Suppressor macrophage treated with lipopolysaccharide for 4 hours (primary cell): Measurements from ENCODE around the gene TAF11L14.
A peak's percentile ranks its signal among the peaks of the same experiment; 100 is the strongest.
"Not testable (repeated sequence)": the region's sequence is repeated elsewhere in the genome, so short reads cannot be mapped to it uniquely, and the experiment has no call there.

Source experiments
- DNase-seq: peaks from one replicate; pipeline ENCODE4 v3.0.0-alpha.2; 2020

The TAF11L14 gene

DNA sequence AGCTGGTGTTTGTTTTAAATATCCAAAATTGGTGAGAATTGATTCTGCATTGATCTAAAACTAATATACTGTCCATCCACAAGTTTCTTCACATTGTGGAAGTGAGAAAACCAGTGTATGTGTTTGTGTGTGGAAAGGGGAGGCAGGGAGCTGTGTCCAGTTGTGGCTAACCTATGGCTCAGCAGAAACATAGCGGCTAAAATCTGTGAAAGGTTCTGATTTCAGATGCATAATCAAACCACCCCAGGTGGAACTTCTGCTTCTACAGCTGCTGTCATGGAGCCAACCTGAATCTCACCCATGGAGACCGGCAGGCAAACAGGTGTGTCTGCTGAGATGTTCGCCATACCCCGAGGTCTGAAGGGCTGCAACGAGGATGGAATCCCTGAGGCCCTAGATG, at the start of gene TAF11L14:
Gene TAF11L14 (plus strand): TSS at position 301 of the 400 bp plus-strand sequence.
- no peak for DNase-seq

DNA sequence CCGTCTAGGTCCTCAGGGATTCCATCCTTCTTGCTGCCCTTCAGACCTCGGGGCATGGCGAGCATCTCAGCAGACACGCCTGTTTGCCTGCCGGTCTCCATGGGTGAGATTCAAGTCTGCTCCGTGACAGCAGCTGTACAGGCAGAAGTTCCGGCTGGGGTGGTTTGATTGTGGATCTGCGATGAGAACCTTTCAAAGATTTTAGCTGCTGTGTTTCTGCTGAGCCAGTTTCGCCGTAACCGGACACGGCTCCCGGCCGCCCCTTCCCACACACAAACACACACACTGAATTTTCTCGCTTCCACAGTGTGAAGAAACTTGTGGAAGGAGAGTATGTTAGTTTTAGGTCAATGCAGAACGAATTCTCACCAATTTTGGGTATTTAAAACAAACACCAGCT, 48.6 kb upstream of the TAF11L14 start, which contains the start of gene TAF11L7:
Gene TAF11L7 (minus strand): TSS at position 101 of the 400 bp plus-strand sequence.
- DNase-seq, result not testable (repeated sequence)

DNA sequence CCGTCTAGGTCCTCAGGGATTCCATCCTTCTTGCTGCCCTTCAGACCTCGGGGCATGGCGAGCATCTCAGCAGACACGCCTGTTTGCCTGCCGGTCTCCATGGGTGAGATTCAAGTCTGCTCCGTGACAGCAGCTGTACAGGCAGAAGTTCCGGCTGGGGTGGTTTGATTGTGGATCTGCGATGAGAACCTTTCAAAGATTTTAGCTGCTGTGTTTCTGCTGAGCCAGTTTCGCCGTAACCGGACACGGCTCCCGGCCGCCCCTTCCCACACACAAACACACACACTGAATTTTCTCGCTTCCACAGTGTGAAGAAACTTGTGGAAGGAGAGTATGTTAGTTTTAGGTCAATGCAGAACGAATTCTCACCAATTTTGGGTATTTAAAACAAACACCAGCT, 43.4 kb upstream of the TAF11L14 start, which contains the start of gene TAF11L8:
Gene TAF11L8 (minus strand): TSS at position 101 of the 400 bp plus-strand sequence.
- DNase-seq, result not testable (repeated sequence)

DNA sequence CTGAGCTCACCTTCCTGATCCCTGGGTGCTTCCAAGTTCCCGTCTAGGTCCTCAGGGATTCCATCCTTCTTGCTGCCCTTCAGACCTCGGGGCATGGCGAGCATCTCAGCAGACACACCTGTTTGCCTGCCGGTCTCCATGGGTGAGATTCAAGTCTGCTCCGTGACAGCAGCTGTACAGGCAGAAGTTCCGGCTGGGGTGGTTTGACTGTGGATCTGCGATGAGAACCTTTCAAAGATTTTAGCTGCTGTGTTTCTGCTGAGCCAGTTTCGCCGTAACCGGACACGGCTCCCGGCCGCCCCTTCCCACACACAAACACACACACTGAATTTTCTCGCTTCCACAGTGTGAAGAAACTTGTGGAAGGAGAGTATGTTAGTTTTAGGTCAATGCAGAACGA, 40.0 kb upstream of the TAF11L14 start, which contains the start of gene TAF11L9:
Gene TAF11L9 (minus strand): TSS at position 140 of the 400 bp plus-strand sequence.
- DNase-seq, result not testable (repeated sequence)

DNA sequence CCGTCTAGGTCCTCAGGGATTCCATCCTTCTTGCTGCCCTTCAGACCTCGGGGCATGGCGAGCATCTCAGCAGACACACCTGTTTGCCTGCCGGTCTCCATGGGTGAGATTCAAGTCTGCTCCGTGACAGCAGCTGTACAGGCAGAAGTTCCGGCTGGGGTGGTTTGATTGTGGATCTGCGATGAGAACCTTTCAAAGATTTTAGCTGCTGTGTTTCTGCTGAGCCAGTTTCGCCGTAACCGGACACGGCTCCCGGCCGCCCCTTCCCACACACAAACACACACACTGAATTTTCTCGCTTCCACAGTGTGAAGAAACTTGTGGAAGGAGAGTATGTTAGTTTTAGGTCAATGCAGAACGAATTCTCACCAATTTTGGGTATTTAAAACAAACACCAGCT, 36.5 kb upstream of the TAF11L14 start, which contains the start of gene TAF11L10:
Gene TAF11L10 (minus strand): TSS at position 101 of the 400 bp plus-strand sequence.
- DNase-seq, result not testable (repeated sequence)

DNA sequence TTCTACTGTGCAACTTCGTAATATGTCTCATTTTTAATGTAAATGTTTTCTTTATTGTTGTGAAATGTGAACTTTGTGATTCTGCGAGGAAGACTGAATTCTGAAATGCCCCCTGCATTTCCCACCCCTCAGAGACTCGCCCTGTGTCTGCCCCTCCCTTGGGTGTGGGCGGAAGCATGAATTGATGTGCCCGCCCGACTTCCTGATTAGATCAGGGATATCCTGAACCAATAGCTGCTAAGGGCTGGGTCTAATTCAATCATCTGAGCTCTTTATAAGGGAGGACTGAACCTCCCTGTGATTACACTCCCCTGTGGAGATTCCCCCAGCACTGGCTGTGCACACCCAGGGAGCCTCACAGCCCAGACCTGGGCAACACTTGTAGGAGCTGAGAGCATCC, 30.4 kb upstream of the TAF11L14 start, which contains the start of gene TAF11L11:
Gene TAF11L11 (plus strand): TSS at position 304 of the 400 bp plus-strand sequence.
- not testable (repeated sequence) for DNase-seq

DNA sequence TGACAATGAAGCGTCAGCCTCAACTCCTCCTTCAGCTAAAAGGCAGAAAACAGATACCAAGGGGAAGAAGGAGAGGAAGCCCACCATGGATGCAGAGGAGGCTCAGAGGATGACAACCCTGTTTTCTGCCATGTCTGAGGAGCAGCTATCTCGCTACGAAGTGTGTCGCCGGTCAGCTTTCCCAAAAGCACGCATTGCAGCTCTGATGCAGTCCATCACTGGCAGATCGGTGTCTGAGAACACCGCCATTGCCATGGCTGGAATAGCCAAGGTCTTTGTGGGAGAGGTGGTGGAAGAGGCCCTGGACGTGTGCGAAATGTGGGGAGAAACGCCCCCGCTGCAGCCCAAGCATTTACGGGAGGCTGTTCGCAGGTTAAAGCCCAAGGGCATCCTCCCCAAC, 29.3 kb upstream of the TAF11L14 start:
- no peak for DNase-seq

DNA sequence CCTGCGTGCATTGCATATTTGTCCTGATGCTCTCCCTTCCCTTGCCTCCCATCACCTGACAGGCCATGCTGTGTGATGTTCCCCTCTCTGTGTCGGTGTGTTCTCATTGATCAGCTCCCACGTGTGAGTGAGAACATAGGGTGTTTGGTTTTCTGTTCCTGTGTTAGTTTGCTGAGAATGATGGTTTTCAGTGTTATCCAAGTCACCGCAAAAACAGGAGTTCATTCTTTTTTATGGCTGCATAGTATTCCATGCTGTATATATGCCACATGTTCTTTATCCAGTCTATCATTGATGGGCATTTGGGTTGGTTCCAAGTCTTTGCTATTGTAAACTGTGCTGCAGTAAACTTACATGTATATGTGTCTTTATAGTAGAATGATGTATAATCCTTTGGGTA, 26.8 kb upstream of the TAF11L14 start:
- DNase-seq, result not testable (repeated sequence)

DNA sequence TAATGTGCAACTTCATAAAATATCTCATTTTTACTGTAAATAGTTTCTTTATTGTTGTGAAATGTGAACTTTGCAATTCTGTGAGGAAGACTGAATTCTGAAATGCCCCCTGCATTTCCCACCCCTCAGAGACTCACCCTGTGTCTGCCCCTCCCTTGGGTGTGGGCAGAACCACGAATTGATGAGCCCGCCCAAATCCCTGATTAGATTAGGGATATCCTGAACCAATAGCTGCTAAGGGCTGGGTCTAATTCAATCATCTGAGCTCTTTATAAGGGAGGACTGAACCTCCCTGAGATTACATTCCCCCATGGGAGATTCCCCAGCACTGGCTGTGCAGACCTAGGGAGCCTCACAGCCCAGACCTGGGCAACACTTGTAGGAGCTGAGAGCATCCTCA, 24.2 kb upstream of the TAF11L14 start, which contains the start of gene TAF11L12:
Gene TAF11L12 (plus strand): TSS at position 301 of the 400 bp plus-strand sequence.
- not testable (repeated sequence) for DNase-seq

DNA sequence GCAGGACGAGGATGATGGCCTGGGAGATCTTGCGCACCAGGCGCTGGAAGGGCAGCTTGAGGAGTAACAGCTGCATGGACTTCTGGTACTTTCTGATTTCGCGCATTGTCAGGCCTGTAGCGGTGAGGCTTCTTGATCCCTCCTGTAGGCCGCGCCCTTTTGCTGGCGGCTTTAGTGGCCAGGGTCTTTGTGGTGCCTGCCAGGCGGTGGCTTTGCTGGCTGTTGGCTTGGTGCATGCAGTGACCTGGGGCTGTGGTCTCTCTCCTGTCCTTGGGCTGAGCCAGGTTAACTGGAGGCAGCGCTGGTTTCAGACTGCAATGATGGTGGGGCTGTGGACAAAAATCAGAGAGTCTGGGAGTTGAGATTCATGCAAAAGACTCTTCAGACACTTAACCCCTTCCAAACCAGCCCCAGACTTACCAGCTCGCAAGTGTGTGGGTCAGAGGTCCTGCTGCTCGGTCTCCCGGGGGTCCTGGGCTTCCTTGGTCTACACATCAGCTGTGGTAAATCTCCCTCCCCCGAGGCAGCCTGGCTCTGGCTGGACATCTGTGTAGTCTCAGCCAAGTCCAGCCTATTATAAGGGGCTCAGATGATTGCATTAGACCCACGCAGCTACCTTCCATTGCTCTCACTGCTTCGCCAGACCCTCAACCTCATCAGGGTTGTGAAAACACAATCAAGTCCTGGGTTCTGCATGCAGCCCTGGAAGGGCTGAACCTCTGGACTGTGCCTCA, 19.2 kb upstream of the TAF11L14 start:
- DNase-seq, result no peak

DNA sequence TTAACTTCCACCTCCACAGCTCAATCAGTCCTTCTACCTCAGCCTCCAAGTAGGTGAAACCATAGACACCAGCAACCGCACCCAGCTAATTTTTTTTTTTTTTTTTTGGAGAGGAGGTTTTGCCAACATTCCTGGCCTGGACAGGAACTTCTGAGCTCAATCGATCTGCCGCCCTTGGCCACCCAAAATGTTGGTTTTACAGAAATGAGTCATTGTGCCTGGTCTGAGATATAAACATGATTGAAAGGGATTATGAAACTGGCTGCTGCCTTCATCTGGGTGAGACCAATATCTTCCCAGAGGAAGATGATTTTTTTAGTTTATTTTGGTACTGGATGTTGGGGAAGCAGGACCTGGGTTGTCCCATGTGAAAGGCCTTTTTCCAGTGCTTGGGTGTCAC, 14.9 kb upstream of the TAF11L14 start:
- DNase-seq, result no peak

DNA sequence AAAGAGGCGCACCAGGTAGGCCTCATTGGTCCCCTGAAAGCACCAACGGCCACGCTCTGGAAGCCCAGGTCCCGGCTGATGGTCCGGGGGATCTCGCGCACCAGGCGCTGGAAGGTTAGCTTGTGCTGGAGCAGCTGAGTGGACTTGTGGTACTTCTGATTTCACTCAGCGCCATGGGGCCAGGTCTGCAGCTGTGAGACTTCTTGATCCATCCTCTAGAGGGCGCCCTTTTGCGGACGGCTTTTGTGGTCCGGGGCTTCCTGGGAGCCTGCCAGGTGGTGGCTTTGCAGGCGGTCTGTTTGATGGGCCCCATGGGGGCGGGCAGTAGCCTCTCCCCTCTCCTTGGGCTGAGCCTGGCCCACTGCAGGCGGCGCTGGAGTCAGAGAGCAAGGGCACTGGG, 13.6 kb upstream of the TAF11L14 start:
- DNase-seq, result no peak

DNA sequence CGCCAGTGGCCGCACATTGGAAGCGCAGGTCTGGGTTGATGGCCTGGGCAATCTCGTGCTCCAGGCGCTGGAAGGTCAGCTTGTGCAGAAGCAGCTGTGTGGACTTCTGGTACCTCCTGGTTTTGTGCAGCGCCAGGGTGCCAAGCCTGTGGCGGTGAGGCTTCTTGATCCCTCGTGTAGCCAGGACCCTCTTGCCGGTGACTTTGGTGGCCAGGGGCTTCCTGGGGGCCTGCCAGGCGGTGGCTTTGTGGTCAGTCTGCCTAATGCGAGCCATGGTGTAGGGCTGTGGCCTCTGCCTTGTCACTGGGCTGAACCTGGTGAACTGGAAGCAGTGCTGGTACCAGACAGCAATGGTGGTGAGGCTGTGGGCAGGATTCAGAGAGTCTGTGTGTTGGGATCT, 8.6 kb upstream of the TAF11L14 start:
- DNase-seq, result no peak

DNA sequence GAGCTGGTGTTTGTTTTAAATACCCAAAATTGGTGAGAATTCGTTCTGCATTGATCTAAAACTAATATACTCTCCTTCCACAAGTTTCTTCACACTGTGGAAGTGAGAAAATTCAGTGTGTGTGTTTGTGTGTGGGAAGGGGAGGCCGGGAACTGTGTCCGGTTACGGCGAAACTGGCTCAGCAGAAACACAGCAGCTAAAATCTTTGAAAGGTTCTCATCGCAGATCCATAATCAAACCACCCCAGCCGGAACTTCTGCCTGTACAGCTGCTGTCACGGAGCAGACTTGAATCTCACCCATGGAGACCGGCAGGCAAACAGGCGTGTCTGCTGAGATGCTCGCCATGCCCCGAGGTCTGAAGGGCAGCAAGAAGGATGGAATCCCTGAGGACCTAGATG, 2.5 kb upstream of the TAF11L14 start, which contains the start of gene TAF11L13:
Gene TAF11L13 (plus strand): TSS at position 301 of the 400 bp plus-strand sequence.
- not testable (repeated sequence) for DNase-seq

DNA sequence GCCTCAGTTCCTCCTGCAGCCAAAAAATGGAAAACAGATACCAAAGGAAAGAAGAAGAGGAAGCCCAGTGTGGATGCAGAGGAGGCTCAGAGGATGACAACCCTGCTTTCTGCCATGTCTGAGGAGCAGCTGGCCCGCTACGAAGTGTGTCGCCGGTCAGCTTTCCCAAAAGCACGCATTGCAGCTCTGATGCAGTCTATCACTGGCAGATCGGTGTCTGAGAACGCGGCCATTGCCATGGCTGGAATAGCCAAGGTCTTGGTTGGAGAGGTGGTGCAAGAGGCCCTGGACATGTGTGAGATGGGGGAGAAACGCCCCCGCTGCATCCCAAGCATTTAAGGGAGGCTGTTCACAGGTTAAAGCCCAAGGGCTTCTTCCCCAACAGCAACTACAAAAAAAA, 15.0 kb downstream of the TAF11L14 start:
- DNase-seq, result not testable (repeated sequence)

DNA sequence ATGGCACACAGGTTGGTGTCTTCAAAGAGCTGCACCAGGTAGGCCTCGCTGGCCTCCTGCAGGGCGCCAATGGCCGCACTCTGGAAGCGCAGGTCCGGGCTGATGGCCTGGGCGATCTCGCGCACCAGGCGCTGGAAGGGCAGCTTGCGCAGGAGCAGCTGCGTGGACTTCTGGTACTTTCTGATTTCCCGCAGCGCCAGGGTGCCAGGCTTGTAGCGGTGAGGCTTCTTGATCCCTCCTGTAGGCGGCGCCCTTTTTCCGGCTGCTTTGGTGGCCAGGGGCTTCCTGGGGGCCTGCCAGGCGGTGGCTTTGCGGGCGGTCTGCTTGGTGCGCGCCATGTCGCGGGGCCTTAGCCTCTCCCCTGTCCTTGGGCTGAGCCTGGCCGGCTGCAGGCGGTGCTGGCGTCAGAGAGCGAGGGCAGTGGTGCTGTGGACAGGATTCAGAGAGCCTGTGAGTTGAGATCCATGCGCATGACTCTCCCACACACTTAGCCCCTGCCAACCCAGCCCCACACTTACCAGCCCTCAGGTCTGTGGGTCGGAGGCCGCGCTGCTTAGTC, 21.0 kb downstream of the TAF11L14 start:
- DNase-seq, result not testable (repeated sequence)

DNA sequence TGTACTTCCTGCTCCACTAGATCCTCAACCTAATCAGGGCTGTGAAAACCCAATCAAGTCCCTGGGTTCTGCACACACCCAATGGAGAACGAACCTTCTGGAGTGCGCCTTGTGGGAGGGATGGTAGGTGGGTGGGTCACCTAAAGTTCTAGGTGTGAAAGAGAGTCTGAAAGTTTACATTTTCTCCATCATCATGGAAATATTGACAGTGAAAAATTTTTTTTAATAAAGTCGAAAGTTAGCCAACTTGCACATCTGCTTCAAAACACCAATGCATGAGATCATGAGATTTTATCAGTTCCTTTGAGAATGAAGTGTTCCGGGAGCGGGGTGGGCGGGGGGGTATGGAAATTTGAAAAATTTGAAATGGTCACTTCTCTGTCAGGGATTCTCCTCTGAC, 21.7 kb downstream of the TAF11L14 start:
- DNase-seq, result no peak

DNA sequence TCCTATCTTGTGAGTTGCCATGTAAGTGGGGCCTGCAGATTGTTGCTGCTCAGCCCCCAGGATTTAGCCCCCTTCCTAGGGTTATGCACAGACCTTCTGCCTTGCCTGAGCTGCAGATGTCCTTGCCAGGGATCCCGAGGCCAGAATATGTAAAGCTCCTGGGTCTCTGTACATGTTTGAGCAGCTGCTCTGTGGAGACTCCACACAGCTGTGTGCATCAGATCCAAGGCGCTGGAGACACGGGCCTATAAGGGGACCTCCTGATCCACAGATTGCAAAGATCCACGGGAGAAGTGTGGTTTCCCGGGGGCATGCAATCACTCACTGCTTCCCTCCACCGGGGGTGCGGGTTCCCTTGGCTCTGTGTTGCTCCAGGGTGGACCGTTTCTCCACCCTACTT, 28.9 kb downstream of the TAF11L14 start:
- DNase-seq, result no peak

DNA sequence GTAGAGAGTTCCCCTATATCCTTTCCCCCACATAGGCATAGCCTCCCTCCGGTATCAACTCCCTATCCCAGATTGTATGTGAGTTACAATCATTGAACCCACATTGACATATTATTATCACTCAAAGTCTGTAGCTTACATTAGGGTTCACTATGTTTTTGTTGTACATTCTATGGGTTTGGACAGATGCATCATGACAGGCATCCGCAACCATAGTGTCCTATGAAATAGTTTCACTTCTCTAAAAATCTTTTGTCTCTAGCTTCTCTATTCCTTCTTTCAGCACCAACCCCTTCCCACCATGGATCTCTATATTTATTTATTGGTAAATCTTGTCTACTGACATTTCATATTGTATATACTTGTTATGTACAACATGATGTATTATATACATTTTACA, 31.6 kb downstream of the TAF11L14 start:
- peak; percentile 1 for DNase-seq

DNA sequence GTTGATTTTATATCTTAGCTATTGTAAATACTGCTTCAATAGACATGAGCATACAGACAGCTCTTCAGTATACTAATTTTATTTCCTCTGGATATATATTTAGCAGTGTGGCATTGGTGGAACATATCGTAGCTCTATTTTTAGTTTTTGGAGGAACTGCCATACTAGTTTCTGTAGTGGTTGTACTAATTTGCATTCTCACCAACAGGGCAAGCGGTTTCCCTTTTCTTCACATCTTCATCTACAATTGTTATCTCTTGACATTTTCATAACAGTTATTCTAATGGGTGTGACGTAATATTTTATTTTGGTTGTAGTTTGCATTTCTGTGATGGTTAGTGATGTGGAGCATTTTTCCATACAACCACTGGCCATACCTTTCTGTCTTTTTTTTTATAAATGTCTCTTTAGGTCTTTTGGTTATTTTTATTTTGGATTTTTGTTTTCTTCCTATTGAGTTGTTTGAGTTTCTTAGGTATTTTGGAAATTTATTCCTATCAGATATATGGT, 32.5 kb downstream of the TAF11L14 start:
- DNase-seq, result no peak

DNA sequence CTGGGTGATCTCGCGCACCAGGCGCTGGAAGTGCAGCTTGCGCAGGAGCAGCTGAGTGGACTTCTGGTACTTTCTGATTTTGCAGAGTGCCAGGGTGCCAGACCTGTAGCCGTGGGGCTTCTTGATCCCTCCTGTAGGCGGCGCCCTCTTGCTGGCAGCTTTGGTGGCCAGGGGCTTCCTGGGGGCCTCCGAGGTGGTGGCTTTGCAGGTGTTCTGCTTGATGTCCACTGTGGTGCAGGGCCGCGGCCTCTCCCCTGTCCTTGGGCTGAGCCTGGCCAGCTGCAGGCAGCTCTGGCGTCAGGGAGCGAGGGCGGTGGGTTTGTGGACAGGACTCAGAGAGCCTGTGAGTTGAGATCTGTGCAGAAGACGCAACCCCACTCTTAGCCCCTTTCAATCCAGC, 36.1 kb downstream of the TAF11L14 start:
- DNase-seq, result no peak

DNA sequence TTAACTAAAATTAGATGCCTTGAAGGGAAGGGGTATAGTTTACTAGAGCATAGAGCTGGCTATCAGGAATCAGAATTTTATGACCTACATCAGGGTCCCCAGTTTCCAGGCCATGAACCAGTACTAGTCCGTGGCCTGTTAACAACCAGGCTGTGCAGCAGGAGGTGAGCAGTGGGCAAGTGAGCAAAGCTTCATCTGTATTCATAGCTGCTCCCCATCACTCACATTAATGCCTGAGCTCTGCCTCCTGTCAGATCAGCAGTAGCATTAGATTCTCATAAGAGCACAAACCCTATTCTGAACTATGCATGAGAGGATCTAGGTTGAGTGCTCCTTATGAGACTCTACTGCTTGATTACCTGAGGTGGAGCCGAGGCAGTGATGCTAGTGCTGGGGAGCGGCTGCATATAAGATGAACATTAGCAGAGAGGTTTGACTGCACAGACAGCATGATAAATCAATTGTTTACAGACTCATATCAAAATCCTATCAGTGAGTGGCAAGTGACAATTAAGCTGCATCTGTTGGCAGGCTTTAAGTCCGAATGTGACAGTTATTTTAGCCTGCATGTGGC, 44.6 kb downstream of the TAF11L14 start:
- DNase-seq, result no peak

DNA sequence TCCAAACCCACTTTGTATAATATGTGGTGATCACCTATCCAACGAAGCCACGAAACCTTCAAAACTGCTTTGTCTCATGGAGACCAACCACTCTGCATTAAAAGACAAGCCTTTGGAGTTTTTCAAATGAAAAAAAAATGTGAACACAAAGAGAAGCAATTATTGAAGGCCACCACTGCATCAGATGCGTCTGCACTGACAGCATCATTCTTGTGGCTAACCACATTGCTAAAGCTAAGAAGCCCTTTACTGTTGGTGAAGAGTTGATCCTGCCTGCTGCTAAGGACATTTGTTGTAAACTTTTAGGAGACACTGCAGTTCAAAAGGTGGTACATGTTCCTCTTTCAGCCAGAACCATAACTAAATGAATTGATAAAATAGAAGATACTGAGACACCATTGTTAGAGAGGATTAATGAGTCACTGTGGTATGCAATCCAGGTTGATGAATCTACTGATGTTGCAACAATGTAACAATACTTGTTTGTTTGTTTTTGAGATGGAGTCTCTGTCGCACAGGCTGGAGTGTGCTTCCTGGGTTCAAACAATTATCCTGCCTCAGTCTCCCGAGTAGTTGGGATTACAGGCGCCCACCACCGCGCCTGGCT, 45.4 kb downstream of the TAF11L14 start:
- no peak for DNase-seq
